IPS DF 6.9 (cell line): ENCODE measurements around the gene TMEM190.

ENCODE experiments used
- DNase-seq: peaks from one replicate; pipeline ENCODE4 v3.0.0-alpha.2; 2013; ENCODE audit warnings: low read depth, low spot score
- H3K27ac ChIP-seq: one replicate; pipeline ENCODE4 v1.5.1; 2013; ENCODE audit warnings: low read length, control low read depth
- H3K27me3 ChIP-seq: 2 replicates; pipeline ENCODE4 v1.6.1; 2013; ENCODE audit warnings: mild to moderate bottlenecking, low read length; ENCODE audit not compliant: control insufficient read depth, insufficient read depth
- H3K36me3 ChIP-seq: 2 replicates; pipeline ENCODE4 v1.6.1; 2013; ENCODE audit warnings: low read length; ENCODE audit not compliant: control insufficient read depth, insufficient read depth
- H3K4me1 ChIP-seq: 2 replicates; pipeline ENCODE4 v1.6.1; 2013; ENCODE audit warnings: low read length; ENCODE audit not compliant: control insufficient read depth, insufficient read depth
- H3K4me3 ChIP-seq: 2 replicates; pipeline ENCODE4 v1.5.1; 2013; ENCODE audit warnings: mild to moderate bottlenecking, low read length
- H3K9me3 ChIP-seq: 2 replicates; pipeline ENCODE4 v1.6.1; 2013; ENCODE audit warnings: low read length, inconsistent platforms; ENCODE audit not compliant: control insufficient read depth, insufficient read depth
- WGBS: extraction: QIAGEN DNeasy Blood & Tissue Kit; methylation state at CpG from one replicate; pipeline ENCODE4 v1.1.7; 2013; ENCODE audit warnings: mixed read lengths, missing lambda C conversion rate; ENCODE audit not compliant: insufficient read length, insufficient coverage; 5-methylcytosine and 5-hydroxymethylcytosine counted together

The TMEM190 gene

DNA sequence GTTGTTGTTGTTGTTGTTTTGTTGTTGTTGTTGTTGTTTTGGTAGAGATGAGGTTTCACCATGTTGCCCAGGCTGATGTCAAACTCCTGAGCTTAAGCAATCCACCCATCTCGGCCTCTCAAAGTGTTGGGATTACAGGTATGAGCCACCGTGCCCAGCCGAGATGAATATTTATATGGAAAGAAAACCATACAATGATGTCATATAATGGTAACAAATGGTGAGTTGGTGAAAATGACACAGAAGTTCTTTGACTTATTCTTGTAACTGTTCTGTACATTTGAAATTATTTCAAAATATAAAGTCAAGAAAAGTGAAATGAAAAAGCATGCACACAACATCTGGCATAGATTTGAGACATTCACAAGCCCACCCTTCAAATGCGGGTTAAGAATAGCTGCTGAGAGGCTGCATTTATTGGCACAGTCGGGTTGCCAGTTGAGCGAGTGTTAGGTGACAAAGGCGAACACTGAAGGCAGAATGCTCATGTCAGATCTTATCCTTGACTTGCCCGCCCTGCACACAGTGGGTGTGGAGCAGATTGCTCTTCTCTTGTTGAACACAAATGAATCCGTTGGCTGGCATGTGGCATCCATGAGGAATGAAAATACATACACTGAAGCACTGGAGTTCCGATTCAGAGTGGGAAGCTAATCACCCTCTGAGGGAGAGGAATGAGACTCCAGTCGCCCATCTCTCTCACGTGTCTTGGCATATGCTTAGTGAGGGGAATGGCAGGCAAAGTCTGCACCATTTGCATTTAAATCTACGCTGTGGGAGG is 46.8 kb downstream of the TMEM190 start:
- no peaks in the 10 kb centered on the region for H3K27me3 ChIP-seq
- no CpG with 5 or more reads among the region's 13 CpGs for WGBS

DNA sequence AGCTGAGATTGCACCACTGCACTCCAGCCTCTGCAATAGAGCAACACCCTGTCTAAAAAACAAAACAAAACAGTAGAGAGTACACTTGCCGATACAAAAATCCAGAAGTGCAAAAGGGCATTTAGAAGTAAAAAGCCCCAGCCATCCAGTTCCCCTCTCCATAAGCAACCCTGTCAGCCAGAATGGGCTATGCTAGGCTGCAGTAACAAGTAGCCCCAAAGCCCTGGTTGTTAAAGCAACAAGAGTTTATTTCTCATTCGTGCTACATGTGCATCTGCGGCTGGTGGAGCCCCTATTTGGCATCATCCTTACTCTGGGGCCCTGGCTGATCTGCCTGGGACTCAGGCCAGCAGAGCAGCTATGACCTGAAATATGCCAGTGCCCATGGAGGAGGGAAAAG is 47.9 kb downstream of the TMEM190 start:
- no peak for DNase-seq
- no peaks in the 10 kb centered on the region for H3K36me3 ChIP-seq
- whole genome bisulfite sequencing = no CpG with 5 or more reads among the region's 3 CpGs
- no peaks in the 10 kb centered on the region for H3K9me3 ChIP-seq
- no peaks in the 10 kb centered on the region for H3K27me3 ChIP-seq
- no peaks in the 10 kb centered on the region; the same call in 1 of the 2 replicates for H3K4me1 ChIP-seq
- H3K27ac ChIP-seq = no peak overlapping the region
- H3K4me3 ChIP-seq = no peak overlapping the region

More for the DNA sequence above, 46.8 kb downstream of the TMEM190 start:
- DNase-seq = no peak
- H3K36me3 ChIP-seq = no peaks in the 10 kb centered on the region
- no peak overlapping the region for H3K4me3 ChIP-seq
- no peak overlapping the region for H3K27ac ChIP-seq
- no peaks in the 10 kb centered on the region for H3K9me3 ChIP-seq
- no peaks in the 10 kb centered on the region; the same call in 1 of the 2 replicates for H3K4me1 ChIP-seq

DNA sequence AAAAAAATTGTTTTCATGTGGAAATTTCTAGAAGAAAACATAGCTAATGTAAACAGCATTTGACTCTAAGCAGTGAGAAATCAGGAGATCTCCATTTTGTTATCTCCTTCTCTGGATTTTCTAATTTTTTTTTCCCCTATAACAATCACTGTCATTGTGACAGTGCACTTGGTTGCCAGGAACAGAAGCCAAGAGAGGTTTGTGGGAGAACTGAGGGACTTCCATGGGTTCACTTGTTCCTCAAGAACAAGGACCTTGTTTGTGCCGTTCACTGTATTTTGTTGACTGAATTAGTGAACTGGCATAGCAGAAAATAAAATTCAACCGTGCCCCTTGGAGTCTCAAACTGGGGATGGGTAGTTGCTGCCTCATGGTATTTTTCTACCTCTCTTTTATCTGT is 49.4 kb downstream of the TMEM190 start:
- H3K4me3 ChIP-seq = no peak overlapping the region
- H3K36me3 ChIP-seq = no peaks in the 10 kb centered on the region
- no peaks in the 10 kb centered on the region; the same call in 1 of the 2 replicates for H3K4me1 ChIP-seq
- H3K27ac ChIP-seq = no peak overlapping the region
- H3K9me3 ChIP-seq = no peaks in the 10 kb centered on the region
- no CpG with 5 or more reads among the region's 2 CpGs for WGBS
- H3K27me3 ChIP-seq = no peaks in the 10 kb centered on the region
- no peak for DNase-seq
